WTC11 (cell line): ENCODE measurements around the gene SLC25A39. TPM values are rescaled to one million over a fixed set of nuclear protein-coding genes. Genes with fewer than 3 reads are reported as not detected.

Experiments used
- ATAC-seq: fragments of 200-7000 bp; cut with Tn5 transposase; 2 replicates; pipeline ENCODE4 v1.10.0; 2021; ENCODE audit warnings: mild to moderate bottlenecking, moderate library complexity
- CTCF ChIA-PET: fragments of 300-600 bp; sonication (Branson Sonifier 250); formaldehyde crosslinking; loops from one replicate; lab custom pipeline; 2021; ENCODE audit warnings: antibody characterized with exemption; lab: Charles Lee
- POLR2A ChIA-PET: fragments of 350-600 bp; sonication (Branson Sonifier 250); formaldehyde crosslinking; loops from one replicate; lab custom pipeline; 2021; ENCODE audit warnings: antibody characterized with exemption; lab: Charles Lee
- DNase-seq: peaks from one replicate; pipeline ENCODE4 v3.0.0; 2021; ENCODE audit warnings: low spot score
- H3K27ac Mint-ChIP-seq: 2 replicates; pipeline ENCODE4 v1.8.0; 2021; ENCODE audit warnings: mixed read lengths
- H3K27me3 Mint-ChIP-seq: 2 replicates; pipeline ENCODE4 v1.8.0; 2021; ENCODE audit warnings: low read depth, mild to moderate bottlenecking, moderate library complexity, mixed read lengths
- H3K36me3 Mint-ChIP-seq: 2 replicates; pipeline ENCODE4 v1.8.0; 2021; ENCODE audit warnings: mixed read lengths
- H3K4me1 Mint-ChIP-seq: 2 replicates; pipeline ENCODE4 v1.8.0; 2022; ENCODE audit warnings: mixed read lengths
- H3K4me3 Mint-ChIP-seq: 2 replicates; pipeline ENCODE4 v1.8.0; 2021; ENCODE audit warnings: mild to moderate bottlenecking, moderate library complexity, mixed read lengths
- H3K9me3 Mint-ChIP-seq: 2 replicates; pipeline ENCODE4 v1.8.0; 2021; ENCODE audit warnings: mixed read lengths
- CDX4 ChIP-seq: fragments of 250-450 bp; sonication (Bioruptor Pico); IDR thresholded peaks from 2 replicates; pipeline ENCODE4 v1.9.0; 2021; ENCODE audit warnings: moderate library complexity, mild to moderate bottlenecking, inconsistent platforms, borderline replicate concordance
- CREB1 ChIP-seq: sonication (generic); formaldehyde crosslinking; IDR thresholded peaks from 2 replicates; pipeline ENCODE4 v1.8.0; 2023; ENCODE audit warnings: mild to moderate bottlenecking, missing genetic modification reagents
- E2F1 ChIP-seq: sonication (generic); formaldehyde crosslinking; IDR thresholded peaks from 2 replicates; pipeline ENCODE4 v1.8.0; 2022; ENCODE audit warnings: mild to moderate bottlenecking, missing genetic modification reagents
- FOXK1 ChIP-seq: sonication (generic); formaldehyde crosslinking; IDR thresholded peaks from 2 replicates; pipeline ENCODE4 v1.8.0; 2022; ENCODE audit warnings: mild to moderate bottlenecking, moderate library complexity, missing genetic modification reagents
- GRHL2 ChIP-seq: fragments of 250-450 bp; sonication (Bioruptor Pico); IDR thresholded peaks from 2 replicates; pipeline ENCODE4 v1.8.0; 2022; ENCODE audit warnings: mild to moderate bottlenecking, moderate library complexity; ENCODE audit not compliant: insufficient replicate concordance, severe bottlenecking
- GTF2I ChIP-seq: fragments of 250-450 bp; sonication (Bioruptor Pico); conservative IDR thresholded peaks from 2 replicates; pipeline ENCODE4 v1.4.0; 2021; ENCODE audit warnings: mild to moderate bottlenecking
- HMGXB4 ChIP-seq: sonication (generic); formaldehyde crosslinking; IDR thresholded peaks from 2 replicates; pipeline ENCODE4 v1.8.1; 2023; ENCODE audit warnings: mild to moderate bottlenecking, moderate library complexity, missing genetic modification reagents
- IRF2 ChIP-seq: sonication (generic); formaldehyde crosslinking; IDR thresholded peaks from 2 replicates; pipeline ENCODE4 v1.8.0; 2022; ENCODE audit warnings: low read depth, missing genetic modification reagents, borderline replicate concordance
- MYBL2 ChIP-seq: sonication (generic); formaldehyde crosslinking; IDR thresholded peaks from 2 replicates; pipeline ENCODE4 v1.8.1; 2023; ENCODE audit warnings: mild to moderate bottlenecking, moderate library complexity, missing genetic modification reagents
- NR2C2 ChIP-seq: sonication (generic); formaldehyde crosslinking; IDR thresholded peaks from 2 replicates; pipeline ENCODE4 v1.8.0; 2022; ENCODE audit warnings: mild to moderate bottlenecking, missing genetic modification reagents
- PRDM15 ChIP-seq: sonication (generic); formaldehyde crosslinking; IDR thresholded peaks from 2 replicates; pipeline ENCODE4 v1.8.0; 2022; ENCODE audit warnings: missing genetic modification reagents
- RORB ChIP-seq: fragments of 250-450 bp; sonication (Bioruptor Pico); IDR thresholded peaks from 2 replicates; pipeline ENCODE4 v1.9.0; 2021; ENCODE audit warnings: mild to moderate bottlenecking
- TEAD4 ChIP-seq: sonication (generic); formaldehyde crosslinking; IDR thresholded peaks from 2 replicates; pipeline ENCODE4 v1.8.0; 2022; ENCODE audit warnings: mild to moderate bottlenecking, missing genetic modification reagents
- USF2 ChIP-seq: sonication (generic); formaldehyde crosslinking; IDR thresholded peaks from 2 replicates; pipeline ENCODE4 v1.8.1; 2023; ENCODE audit warnings: mild to moderate bottlenecking, missing genetic modification reagents, moderate library complexity
- ZNF219 ChIP-seq: sonication (generic); formaldehyde crosslinking; IDR thresholded peaks from 2 replicates; pipeline ENCODE4 v1.8.0; 2023; ENCODE audit warnings: missing genetic modification reagents, mild to moderate bottlenecking, borderline replicate concordance
- ZNF263 ChIP-seq: sonication (generic); formaldehyde crosslinking; IDR thresholded peaks from 2 replicates; pipeline ENCODE4 v1.8.1; 2022; ENCODE audit warnings: low read depth, mild to moderate bottlenecking, moderate library complexity, missing genetic modification reagents
- ZNF425 ChIP-seq: fragments of 250-450 bp; sonication (Bioruptor Pico); conservative IDR thresholded peaks from 2 replicates; pipeline ENCODE4 v1.9.0; 2021; ENCODE audit warnings: mild to moderate bottlenecking
- total RNA-seq: library from RNA; stranded (reverse); gene quantifications from 3 replicates; pipeline ENCODE4 v1.2.3, GENCODE V29; 2021

Gene SLC25A39
- total RNA-seq, 1 experiment from 2014 or later: 271 TPM

- H3K4me3 Mint-ChIP-seq: peak overlapping the region; percentile 84
- no peak overlapping the region for H3K27ac Mint-ChIP-seq
- H3K4me1 Mint-ChIP-seq: peaks cover 14% of the 10 kb centered on the region
- POLR2A ChIA-PET: interaction anchor here (1.9 kb wide), 1 partner anchor 102 kb away, joined by 8 read pairs; no protein-coding TSS in a partner anchor
- TF ChIP-seq GTF2I (CRISPR knock-in tag) (no peak), RORB (CRISPR knock-in tag) (no peak), FOXK1 (CRISPR knock-in tag) (no peak), MYBL2 (CRISPR knock-in tag) (no peak), CREB1 (CRISPR knock-in tag) (no peak), TEAD4 (CRISPR knock-in tag) (no peak), GRHL2 (no peak), PRDM15 (CRISPR knock-in tag) (no peak), HMGXB4 (no peak)
- TF ChIP-seq, all 79 proteins: peak for 0
- Mint-ChIP-seq H3K36me3 (peaks cover 17% of the 10 kb centered on the region), H3K27me3 (peaks cover 8% of the 10 kb centered on the region), H3K9me3 (no peaks in the 10 kb centered on the region)
- DNase-seq (no peak), ATAC-seq (no peak)
- CTCF ChIA-PET: interaction anchor here (0.7 to 3.1 kb wide), 8 partner anchors 14 to 120 kb away, joined by 3 to 33 read pairs (median 8); no protein-coding TSS in a partner anchor
These were observed 1.1 kb downstream of the SLC25A39 start for GRCh38 chr17:44323359-44324091.

GRCh38 chr17:44322236-44322895 lies 2.3 kb downstream of the SLC25A39 start:
- H3K9me3 Mint-ChIP-seq: no peaks in the 10 kb centered on the region
- peaks cover 17% of the 10 kb centered on the region for H3K4me1 Mint-ChIP-seq
- ChIA-PET CTCF (interaction anchor here (2.5 to 3.0 kb wide), 2 partner anchors 9 to 112 kb away, joined by 10 to 33 read pairs; no protein-coding TSS in a partner anchor), POLR2A (no interaction called here)
- ATAC-seq (no peak), DNase-seq (no peak)
- H3K27me3 Mint-ChIP-seq: peaks cover 12% of the 10 kb centered on the region
- no peak overlapping the region for H3K27ac Mint-ChIP-seq
- peak overlapping the region; percentile 39; the same call in 1 of the 2 replicates for H3K4me3 Mint-ChIP-seq
- peaks cover 17% of the 10 kb centered on the region for H3K36me3 Mint-ChIP-seq
- no peak for TF ChIP-seq IRF2 (CRISPR knock-in tag)

- DNase-seq (no peak), ATAC-seq (no peak)
- CTCF ChIA-PET: interaction anchor here (0.9 to 2.5 kb wide), 4 partner anchors 10 to 111 kb away, joined by 3 to 10 read pairs (median 4); no protein-coding TSS in a partner anchor
- POLR2A ChIA-PET: no interaction called here
- Mint-ChIP-seq H3K4me1 (peaks cover 14% of the 10 kb centered on the region), H3K27ac (no peak overlapping the region), H3K4me3 (no peak overlapping the region; the same call in 1 of the 2 replicates), H3K36me3 (peaks cover 17% of the 10 kb centered on the region), H3K27me3 (peaks cover 13% of the 10 kb centered on the region), H3K9me3 (no peaks in the 10 kb centered on the region)
- TF ChIP-seq ZNF425 (no peak), E2F1 (CRISPR knock-in tag) (no peak), USF2 (CRISPR knock-in tag) (no peak), GTF2I (CRISPR knock-in tag) (no peak), ZNF263 (no peak), CDX4 (CRISPR knock-in tag) (no peak), ZNF219 (CRISPR knock-in tag) (no peak), NR2C2 (CRISPR knock-in tag) (no peak)
These were observed 3.1 kb downstream of the SLC25A39 start for GRCh38 chr17:44321246-44322120.
